H7 (cell line): ENCODE measurements around the gene MICU2. TPM values are rescaled to one million over a fixed set of nuclear protein-coding genes. Genes with fewer than 3 reads are reported as not detected.
"Not testable (repeated sequence)": the region's sequence is repeated elsewhere in the genome, so short reads cannot be mapped to it uniquely, and the experiment has no call there.

Experiments
- DNase-seq: peaks from one replicate; pipeline ENCODE4 v3.0.0; 2012
- H3K27me3 ChIP-seq: 2 replicates; pipeline ENCODE4 v1.6.0; 2011; ENCODE audit warnings: mild to moderate bottlenecking, low read length; ENCODE audit not compliant: control insufficient read depth, insufficient read depth
- H3K36me3 ChIP-seq: replicated peaks from 2 replicates; pipeline ENCODE4 v1.5.1; 2011; ENCODE audit warnings: low read length; ENCODE audit not compliant: control insufficient read depth, insufficient read depth
- H3K4me3 ChIP-seq: 2 replicates; pipeline ENCODE4 v1.5.1; 2011; ENCODE audit warnings: low read depth, mild to moderate bottlenecking, control low read depth, low read length, moderate library complexity; ENCODE audit not compliant: insufficient read depth
- total RNA-seq: library from RNA; depleted of rRNA; stranded (reverse); fragments of >200 nt; shearing (Covaris generic); gene quantifications from 2 replicates; pipeline ENCODE4 v1.2.3, GENCODE V29; 2014

Gene MICU2
- total RNA-seq, 1 experiment from 2014 or later: 69.7 TPM

DNA sequence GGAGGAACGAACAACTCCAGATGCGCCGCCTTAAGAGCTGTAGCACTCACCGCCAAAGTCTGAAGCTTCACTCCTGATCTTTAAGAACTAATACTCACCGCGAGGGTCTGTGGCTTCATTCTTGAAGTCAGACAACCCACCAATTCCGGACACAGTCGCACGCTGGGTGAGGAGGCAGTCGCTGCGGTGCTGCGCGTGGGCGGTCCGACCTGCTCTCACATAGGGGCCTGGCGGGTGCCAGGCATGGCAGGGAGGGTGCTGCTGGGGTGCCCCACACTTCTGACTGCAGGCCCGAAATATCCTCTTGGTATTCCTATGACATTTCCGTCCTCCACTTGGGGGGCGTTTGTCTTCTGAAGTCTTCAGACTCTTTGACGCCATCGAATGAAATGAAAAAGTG lies 7.4 kb upstream of the MICU2 start:
- Histone ChIP-seq H3K27me3 (peaks cover 1% of the 10 kb centered on the region; the same call in 1 of the 2 replicates), H3K36me3 (no peaks in the 10 kb centered on the region), H3K4me3 (no peak overlapping the region)
- no peak for DNase-seq

DNA sequence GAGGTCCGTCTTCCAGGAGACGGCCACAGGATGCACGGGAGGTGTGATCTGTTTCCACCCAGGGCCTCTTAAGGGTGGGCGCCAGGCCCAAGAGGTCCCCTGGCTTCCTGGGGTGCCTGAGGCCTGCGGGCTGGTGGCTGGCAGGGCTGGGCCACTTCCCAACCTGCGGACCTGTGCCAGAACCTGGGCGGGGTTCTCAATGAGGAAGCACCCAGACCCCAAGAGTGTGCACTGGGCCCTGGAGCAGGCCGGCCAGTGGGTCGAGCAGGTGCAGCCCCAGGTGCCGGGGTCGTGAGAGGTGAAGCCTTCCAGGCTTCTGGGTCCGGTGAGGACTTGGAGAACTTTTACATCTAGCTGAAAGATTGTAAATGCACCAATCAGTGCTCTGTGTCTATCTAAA lies 6.7 kb upstream of the MICU2 start:
- no peak for DNase-seq

DNA sequence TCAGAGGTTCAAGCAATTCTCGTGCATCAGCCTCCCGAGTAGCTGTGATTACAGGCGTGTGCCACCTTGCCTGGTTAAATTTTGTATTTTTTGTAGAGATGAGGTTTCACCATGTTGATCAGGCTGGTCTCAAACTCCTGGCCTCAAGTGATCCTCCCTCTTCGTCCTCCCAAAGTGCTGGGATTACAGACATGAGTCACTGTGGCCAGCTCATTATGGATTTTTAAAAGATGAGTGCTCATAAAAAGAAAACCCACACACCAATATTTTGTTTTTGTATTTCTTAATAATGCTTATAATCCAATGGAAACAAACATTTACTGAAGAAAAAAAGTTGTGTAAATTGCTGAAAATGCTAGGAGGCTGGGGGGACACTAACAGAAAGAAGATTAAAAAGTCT lies 5.0 kb upstream of the MICU2 start:
- Histone ChIP-seq H3K4me3 (no peak overlapping the region), H3K36me3 (no peaks in the 10 kb centered on the region), H3K27me3 (peaks cover 1% of the 10 kb centered on the region; the same call in 1 of the 2 replicates)
- no peak for DNase-seq

More for the DNA sequence above, 6.7 kb upstream of the MICU2 start:
- Histone ChIP-seq H3K4me3 (no peak overlapping the region), H3K36me3 (no peaks in the 10 kb centered on the region), H3K27me3 (peaks cover 1% of the 10 kb centered on the region; the same call in 1 of the 2 replicates)

DNA sequence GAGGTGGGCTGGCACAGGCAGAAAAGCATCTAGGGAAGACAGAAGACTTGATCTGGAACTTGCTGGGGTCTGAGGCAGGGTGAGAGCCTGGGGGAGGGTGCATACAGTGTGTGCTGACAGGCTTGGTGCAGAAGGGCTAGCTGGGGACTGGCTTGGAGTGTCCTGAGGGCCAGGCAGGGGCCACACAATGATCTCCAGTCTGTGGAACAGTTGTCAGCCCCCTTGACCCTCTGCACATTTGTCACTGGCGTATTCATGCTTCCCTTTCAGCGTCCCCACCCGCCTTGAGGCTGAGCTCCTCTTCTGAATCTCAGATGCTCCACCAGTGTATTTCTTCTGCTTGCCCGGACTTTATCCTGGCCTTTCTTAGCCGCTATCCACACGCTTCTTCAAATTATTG lies 2.8 kb upstream of the MICU2 start:
- H3K4me3 ChIP-seq: no peak overlapping the region
- peaks cover 1% of the 10 kb centered on the region; the same call in 1 of the 2 replicates for H3K27me3 ChIP-seq
- no peak for DNase-seq
- H3K36me3 ChIP-seq: no peaks in the 10 kb centered on the region

DNA sequence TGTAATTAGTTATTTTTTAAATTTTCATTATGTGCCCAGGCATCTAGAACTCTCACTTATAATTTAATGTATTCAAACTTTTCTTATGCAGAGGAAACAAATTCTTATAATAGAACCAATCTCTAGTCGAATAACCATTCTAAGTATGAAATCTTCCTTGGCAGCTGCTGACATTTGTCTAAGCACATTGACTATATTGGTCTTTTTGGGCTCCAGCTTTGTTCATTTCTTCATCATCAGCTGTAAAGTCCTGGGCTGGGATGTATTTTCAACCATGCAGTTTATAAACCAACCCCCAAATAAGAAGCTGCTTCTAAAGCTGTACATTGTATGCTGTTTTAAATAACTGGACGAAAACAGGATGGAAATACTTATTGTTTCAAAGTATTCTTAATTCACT lies 2.3 kb upstream of the MICU2 start:
- no peak overlapping the region for H3K4me3 ChIP-seq
- DNase-seq: no peak
- no peaks in the 10 kb centered on the region for H3K36me3 ChIP-seq
- H3K27me3 ChIP-seq: peaks cover 1% of the 10 kb centered on the region; the same call in 1 of the 2 replicates

DNA sequence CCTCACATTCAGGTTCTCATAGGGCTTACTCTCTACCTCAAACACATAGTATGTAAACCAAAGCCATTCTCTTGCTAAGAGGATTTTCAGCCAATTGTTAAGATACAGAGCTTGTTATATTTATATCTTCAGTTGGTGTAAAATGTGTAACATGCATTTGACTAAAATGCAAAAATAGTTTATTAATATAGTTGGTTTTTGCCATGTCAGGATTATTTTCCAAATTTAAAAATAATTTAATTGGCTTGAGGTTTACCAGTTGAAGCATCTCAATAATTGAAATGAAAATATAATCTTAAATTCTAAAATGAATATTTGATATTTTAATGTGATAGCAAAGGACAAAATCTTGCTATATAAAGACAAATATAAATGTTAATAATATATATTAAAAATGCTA lies 7.2 kb downstream of the MICU2 start:
- no peak for DNase-seq
- no peaks in the 10 kb centered on the region for H3K27me3 ChIP-seq
- H3K36me3 ChIP-seq: no peaks in the 10 kb centered on the region
- H3K4me3 ChIP-seq: no peak overlapping the region

DNA sequence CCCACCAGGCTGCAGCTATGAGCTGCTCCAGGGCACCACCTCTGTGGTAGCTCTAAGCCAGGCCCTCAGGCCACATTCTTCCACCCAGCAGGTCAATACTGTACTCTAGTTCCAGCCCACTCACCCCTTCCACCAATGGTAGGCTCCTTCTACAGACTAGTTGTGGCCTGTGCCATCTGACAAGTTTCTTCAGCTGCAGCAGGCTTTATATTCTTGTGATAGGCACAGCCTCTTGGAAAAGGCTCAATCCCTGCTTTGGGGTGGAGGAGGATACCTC lies 8.5 kb downstream of the MICU2 start:
- no peaks in the 10 kb centered on the region for H3K36me3 ChIP-seq
- no peak overlapping the region for H3K4me3 ChIP-seq
- no peak for DNase-seq
- no peaks in the 10 kb centered on the region for H3K27me3 ChIP-seq

DNA sequence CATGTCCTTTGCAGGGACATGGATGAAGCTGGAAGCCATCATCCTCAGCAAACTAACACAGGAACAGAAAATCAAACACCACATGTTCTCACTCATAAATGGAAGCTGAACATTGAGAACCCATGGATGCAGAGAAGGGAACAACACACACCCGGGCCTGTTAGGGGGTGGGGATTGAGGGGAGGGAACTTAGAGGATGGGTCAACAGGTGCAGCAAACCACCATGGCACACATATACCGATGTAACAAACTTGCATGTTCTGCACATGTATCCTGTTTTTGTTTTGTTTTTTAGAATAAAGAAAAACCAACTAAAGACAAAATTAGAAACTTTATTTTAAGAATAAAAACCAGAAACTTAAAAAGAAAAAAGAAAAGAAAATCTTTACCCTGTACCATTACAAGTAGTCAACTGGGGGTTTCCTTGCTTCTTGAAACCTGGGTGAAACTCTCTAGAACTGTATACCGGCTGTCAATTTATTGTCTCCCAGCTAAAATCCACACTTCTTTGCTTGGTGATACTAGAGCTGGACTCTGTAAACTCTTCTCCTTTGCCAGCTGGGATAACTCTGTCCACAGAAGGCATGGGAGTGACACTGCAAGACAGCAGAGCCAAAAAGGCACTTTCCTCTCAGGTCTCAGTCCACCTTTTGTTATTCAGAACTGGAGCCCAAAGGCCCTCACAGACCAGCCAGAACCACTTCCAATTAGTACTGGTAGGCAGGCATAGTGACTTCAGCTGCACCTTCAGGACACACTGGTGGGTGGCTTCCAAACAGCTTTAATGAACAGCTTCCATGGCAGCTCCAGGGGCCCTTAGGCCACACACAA lies 9.0 kb downstream of the MICU2 start:
- Histone ChIP-seq H3K27me3 (no peaks in the 10 kb centered on the region), H3K4me3 (no peak overlapping the region)
- no peak for DNase-seq

DNA sequence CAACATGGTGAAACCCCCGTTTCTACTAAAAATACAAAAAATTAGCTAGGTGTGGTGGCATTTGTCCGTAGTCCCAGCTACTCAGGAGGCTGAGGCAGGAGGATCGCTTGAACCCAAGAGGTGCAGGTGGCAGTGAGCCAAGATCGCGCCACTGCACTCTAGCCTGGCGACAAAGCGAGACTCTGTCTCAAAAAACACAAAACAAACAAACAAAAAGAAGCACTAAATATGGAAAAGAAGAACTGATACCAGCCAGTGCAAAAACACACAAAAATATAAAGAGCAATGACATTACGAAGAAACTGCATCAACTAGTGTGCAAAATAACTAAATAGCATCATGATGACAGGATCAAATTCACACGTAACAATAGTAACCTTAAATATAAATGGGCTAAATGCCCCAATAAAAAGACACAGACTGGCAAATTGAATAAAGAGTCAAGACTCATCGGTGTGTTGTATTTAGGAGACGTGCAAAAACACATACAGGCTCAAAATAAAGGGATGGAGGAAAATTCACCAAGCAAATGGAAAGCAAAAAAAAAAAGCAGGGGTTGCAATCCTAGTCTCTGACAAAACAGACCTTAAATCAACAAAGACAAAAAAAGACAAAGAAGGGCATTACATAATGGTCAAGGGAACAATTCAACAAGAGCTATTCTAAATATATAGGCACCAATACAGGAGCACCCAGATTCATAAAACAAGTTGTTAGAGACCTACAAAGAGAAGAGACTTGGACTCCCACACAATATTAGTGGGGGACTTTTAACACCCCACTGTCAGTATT lies 13.1 kb downstream of the MICU2 start:
- DNase-seq, H3K36me3 ChIP-seq, H3K27me3 ChIP-seq, H3K4me3 ChIP-seq: not testable (repeated sequence)

More for the DNA sequence above, 9.0 kb downstream of the MICU2 start:
- H3K36me3 ChIP-seq: no peaks in the 10 kb centered on the region

DNA sequence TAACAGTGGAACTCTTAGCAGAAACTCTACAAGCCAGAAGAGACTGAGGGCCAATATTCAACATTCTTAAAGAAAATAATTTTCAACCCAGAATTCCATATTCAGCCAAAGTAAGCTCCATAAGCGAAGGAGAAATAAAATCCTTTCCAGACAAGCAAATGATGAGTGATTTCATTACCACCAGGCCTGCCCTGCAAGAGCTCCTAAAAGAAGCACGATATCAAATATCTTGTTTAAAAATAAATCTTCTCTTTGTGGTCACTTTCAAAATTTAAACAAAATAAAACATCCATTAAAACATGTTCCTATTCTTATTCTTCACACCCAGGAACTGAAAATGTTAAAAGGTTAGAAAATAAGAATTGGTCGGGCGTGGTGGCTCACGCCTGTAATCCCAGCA lies 13.7 kb downstream of the MICU2 start:
- Histone ChIP-seq H3K4me3 (no peak overlapping the region), H3K27me3 (no peaks in the 10 kb centered on the region), H3K36me3 (no peaks in the 10 kb centered on the region)
- DNase-seq: no peak

DNA sequence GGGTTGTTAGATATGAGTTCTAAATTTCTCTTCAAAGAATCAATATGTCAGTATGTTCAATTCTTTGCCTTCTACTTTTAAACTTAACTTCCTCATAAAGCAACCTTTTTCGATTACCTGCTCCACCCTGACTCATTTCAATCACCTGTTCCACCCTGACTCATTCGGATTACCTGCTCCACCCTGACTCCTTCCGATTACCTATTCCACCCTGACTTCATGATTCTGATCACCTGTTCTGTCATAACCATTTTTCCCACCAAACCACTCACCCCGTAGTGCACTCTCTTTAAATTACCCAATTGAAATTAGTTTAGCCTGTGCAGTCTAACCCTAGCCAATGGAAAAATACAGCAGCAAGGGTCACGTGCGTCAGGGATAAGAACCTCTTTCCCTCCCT lies 14.5 kb downstream of the MICU2 start:
- not testable (repeated sequence) for H3K4me3 ChIP-seq, H3K27me3 ChIP-seq, DNase-seq, H3K36me3 ChIP-seq

DNA sequence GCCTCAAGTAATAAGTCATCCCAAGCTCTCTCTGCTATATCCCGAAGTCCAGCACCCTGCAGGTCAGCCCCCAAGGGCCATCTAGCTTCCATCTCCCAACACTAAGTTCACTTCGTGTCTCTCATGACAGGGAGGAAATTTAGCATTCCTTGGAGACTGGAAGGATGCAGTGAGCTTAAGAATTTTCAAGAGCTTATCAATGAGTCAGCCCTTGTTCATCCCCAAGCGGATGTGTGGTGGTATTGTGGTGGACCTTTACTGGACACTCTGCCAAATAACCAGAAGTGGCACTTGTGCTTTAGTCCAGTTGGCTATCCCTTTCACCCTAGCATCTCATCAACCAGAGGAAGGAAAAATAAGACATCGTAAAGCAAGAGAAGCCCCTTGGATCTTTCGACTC lies 15.6 kb downstream of the MICU2 start:
- not testable (repeated sequence) for DNase-seq, H3K36me3 ChIP-seq, H3K27me3 ChIP-seq, H3K4me3 ChIP-seq

DNA sequence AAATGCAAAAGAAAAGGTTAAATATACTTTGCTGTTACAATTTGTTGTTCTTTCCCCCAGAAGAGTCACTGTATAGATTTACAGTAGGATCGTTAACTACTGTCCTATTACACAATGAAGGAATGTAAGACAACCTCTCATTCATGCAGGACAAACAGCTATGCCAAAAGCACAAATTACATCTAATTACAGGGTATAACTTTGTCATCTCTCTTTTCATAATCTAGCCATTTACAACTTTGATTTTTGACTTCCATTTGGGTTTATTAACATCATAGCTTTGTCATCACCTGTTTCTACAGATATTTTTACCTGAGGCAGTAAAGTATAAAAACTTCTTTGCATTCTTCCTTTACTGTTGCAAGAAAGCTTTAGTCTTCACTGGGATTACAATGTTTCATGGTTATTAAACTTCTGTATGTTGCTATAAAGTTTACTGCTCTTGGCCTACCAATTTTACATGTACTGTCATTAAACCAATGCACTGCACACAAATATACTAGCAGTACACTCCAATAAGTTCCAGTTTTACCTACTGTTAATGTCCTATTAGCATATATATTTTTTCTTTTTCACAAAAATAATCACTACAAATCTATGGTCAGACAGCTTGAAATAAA lies 18.9 kb downstream of the MICU2 start:
- H3K27me3 ChIP-seq: no peaks in the 10 kb centered on the region
- H3K36me3 ChIP-seq: no peaks in the 10 kb centered on the region
- DNase-seq: no peak
- no peak overlapping the region for H3K4me3 ChIP-seq

DNA sequence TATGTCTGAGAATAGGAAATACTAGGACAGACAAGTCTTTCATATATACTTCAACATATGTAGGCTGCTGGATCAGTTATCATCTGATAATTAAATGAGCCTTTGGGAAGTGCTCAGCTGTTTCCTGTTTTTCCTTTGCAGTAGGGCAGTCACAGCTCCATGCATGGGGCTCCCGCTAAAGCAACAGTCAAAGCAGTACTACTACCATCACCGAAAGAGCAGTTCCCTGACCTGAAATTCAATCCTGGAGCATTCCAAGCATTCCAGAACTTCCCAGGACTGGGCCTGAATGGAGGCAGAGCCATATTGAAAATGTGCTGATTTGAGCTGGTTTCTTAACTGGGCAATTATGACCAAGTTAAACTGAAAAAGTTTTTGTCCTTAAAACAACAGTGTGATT lies 20.5 kb downstream of the MICU2 start:
- H3K4me3 ChIP-seq: no peak overlapping the region
- no peaks in the 10 kb centered on the region for H3K36me3 ChIP-seq
- H3K27me3 ChIP-seq: no peaks in the 10 kb centered on the region
- DNase-seq: no peak

DNA sequence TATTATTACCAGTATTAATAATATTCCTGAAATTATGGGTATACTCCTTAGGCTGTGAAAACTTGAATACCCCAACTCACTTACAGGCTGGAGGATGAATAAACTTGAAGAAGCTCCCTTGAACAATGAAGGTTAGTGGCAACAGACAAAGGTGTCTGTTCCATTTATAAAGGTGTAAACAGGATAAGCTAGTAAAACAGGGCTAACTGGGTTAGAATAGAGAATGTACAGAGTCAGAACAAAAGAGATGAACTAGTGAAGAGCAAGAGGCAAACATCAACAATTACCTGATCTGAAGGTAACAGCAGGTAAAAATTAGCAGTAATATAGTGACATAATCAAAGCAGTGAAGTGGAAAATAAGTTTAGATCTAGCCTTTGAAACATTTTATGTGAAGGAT lies 23.2 kb downstream of the MICU2 start:
- H3K27me3 ChIP-seq: no peaks in the 10 kb centered on the region
- no peak overlapping the region for H3K4me3 ChIP-seq
- H3K36me3 ChIP-seq: no peaks in the 10 kb centered on the region
- DNase-seq: no peak
